Breast epithelium (tissue), 3 donors: ENCODE data around the gene DEPP1.

ENCODE experiments used
- POLR2A ChIP-seq: fragments of 450-650 bp; IDR thresholded peaks from one replicate; pipeline ENCODE4 v1.6.1; 2016; ENCODE audit warnings: antibody characterized with exemption, mild to moderate bottlenecking, moderate library complexity
- POLR2AphosphoS5 ChIP-seq, 3 donors: sonication (generic); formaldehyde crosslinking; IDR thresholded peaks; one replicate each; pipeline ENCODE4 v1.6.1; 2017; ENCODE audit warnings: antibody characterized with exemption in 3 of 3
- TF ChIP-seq, protein P1 (sequence below), 3 donors: fragments of 450-650 bp; IDR thresholded peaks; one replicate each; pipeline ENCODE4 v1.5.1; 2016 to 2017; ENCODE audit warnings: antibody characterized with exemption in 3 of 3, mild to moderate bottlenecking in 3 of 3, moderate library complexity in 3 of 3

DNA sequence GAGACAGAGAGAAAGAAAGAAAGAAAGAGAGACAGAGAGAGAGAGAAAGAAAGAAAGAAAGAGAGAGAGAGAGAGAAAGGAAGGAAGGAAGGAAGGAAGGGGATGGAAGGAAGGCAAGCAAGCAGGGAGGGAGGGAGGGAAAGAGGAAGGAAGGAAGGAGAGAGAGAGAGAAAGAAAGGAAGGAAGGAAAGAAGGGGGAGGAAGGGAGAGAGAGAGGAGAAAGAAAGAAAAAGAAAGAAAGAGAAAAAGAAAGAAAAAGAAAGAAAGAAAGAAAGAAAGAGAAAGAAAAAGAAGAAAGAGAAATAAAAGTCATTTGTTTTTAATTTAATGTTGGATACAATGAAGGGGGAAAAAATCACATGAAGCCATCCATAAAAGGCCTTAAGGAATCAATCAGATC, 23.6 kb downstream of the DEPP1 start:
- TF ChIP-seq, protein P1, sequence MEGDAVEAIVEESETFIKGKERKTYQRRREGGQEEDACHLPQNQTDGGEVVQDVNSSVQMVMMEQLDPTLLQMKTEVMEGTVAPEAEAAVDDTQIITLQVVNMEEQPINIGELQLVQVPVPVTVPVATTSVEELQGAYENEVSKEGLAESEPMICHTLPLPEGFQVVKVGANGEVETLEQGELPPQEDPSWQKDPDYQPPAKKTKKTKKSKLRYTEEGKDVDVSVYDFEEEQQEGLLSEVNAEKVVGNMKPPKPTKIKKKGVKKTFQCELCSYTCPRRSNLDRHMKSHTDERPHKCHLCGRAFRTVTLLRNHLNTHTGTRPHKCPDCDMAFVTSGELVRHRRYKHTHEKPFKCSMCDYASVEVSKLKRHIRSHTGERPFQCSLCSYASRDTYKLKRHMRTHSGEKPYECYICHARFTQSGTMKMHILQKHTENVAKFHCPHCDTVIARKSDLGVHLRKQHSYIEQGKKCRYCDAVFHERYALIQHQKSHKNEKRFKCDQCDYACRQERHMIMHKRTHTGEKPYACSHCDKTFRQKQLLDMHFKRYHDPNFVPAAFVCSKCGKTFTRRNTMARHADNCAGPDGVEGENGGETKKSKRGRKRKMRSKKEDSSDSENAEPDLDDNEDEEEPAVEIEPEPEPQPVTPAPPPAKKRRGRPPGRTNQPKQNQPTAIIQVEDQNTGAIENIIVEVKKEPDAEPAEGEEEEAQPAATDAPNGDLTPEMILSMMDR (IDR thresholded peaks at IDR 0.05): no peak
- TF ChIP-seq POLR2A: no peak
- TF ChIP-seq POLR2AphosphoS5 (IDR thresholded peaks at IDR 0.05): no peak
